GM11168 (cell line): Measurements from ENCODE around the gene KIRREL3.
"Not testable (repeated sequence)": the region's sequence is repeated elsewhere in the genome, so short reads cannot be mapped to it uniquely, and the experiment has no call there.

Source experiments
- in situ Hi-C: fragments of 300-500 bp; cut with MboI; formaldehyde crosslinking; loops from one replicate; pipeline ENCODE4 v1.12.0; 2022; ENCODE audit warnings: low sequenced_read_pairs; ENCODE audit not compliant: unreplicated experiment

Gene KIRREL3

DNA sequence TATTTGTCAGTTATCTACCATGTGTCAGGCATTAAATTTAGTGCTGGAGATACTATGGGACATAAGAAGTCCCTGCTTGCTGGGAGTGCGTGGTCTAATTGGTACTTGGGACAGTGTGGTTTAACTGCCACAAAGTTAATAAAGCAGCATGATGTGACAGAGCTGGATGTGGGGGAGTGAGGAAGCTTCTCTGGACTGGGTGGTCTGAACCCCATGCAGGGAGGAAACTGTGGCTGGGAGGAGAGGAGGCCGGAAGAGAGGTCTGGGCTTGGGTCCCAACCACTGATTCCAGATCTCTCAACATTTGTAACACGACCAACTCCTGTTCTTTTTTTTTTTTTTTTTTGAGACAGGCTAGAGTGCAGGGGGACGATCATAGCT, 607.9 kb downstream of the KIRREL3 start:
- in situ Hi-C loops: no loop called here

DNA sequence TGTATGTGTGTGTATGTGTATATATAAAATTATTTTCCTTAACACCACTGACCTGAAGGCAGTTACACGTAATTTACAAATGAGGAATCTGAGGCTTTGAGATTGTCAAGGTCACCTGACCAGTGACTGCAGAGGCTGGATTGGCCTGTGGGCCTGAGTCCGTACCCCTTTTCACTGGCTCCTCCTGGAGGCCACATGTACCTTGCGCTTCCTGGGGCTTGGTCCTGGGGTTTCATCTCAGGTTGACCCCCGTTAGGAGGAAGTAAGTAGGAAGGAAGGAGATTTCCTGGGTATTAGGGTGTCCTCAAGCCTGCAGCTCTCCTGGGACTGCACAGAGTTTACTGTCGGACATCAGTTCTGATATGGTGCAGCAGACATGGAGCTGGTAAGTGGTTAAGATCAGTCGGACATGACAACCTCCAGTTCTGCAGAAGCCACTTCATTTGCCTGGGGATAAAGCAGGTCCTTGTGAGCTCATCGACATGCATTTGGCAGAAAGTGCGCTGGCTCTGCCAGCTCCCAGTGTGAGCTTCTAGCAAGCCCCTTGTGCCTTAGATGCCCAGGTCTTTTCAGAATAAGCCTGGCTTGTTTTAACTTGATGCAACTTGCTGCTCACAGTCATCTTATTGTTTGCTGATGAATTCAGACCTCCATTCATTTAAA, 608.5 kb downstream of the KIRREL3 start:
- in situ Hi-C loops: no loop called here

DNA sequence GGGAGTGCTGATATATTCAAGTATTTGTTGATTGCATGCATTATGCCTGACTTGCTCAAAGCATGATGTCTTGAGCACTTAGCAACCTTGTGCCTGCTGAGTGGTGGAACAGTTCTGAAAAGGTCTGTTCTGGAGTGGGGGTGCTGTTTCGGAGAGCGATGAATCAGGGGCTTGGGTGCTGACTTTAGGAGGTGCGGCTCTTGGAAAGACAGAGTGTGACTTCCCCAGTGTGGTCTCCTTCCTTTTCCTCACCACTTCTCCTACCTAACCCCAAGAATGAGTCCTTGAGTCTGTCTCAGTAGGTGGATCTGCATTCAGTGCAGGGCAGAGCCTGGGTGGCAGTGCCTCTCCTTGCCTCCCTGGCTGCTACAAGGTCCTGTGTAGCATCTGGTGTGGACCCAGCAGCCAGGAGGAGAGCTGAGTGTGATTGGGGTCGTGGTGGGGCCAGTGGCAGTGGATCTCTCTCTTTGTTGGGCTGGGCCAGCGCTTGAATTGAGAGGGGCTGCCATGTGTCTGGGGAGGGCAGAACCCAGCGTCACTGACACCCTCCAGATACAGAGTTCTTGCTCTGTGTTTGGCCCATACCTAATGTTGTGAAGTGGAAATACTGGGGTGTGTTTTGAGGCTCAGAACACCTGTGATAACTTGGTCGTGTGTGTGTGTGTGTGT, 609.1 kb downstream of the KIRREL3 start:
- in situ Hi-C loops: no loop called here

DNA sequence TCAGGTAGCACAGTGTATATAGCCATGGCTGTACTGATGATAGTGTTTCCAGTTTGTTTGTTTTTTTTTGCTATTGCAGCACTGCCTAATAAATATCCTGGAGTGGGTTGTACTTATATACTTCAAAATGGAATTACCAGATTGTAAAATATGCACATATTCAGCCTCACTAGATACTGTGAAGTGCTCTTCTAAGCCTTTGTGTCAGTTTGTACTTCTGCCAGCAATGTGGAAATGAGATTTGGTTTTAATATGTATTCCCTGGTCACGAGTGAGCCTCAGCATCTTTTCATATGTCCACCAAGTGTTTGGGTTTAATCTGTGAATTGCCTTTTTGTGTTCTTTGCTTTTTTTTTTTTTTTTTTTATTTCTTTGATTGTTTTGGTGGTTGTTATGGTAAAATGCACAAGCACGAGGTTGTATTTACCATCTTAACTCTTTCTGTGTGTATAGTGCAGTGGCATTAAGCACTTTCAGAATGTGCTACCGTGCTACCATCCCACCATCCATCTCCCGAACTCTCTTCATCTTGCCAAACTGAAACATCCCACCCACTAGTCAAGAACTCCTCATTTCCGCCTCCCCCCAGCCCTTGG, 610.2 kb downstream of the KIRREL3 start:
- in situ Hi-C loops: no loop called here

DNA sequence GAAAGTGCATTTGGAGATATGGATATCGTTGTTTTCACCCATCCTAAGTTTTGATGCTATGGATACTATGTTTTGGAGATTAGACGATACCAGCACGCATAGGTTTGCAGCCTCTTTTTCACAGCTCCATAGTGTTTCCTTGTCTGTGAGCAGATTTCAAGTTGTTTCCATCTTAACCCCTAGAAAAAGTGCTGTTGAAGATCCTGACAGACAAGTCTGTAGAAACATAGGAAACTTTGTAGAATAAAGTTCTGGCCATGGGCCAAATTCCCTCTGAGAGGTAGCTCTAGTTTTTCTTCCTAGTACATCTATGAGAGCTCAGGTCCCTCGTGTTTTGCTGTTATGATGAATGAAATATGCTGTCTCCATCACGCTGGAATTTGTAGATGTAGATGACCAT, 612.7 kb downstream of the KIRREL3 start:
- in situ Hi-C loops: no loop called here

DNA sequence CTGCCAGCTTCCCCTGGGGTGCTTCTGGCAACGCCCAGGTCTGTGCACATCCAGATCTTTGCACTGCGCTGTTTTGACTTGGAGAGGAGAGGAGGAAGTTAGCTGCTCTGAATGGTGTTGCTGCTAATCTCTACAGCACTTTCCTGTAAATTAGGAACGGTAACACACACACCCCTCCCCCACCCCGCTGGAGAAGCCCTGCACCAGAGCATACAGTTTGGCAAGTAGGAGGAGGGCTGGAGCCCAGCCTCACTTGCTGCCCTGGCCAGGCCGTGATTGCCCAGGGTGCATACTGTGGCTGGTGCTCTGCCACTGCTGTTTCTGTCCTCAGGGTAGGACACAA, 613.9 kb downstream of the KIRREL3 start:
- in situ Hi-C loops: not testable (repeated sequence)

DNA sequence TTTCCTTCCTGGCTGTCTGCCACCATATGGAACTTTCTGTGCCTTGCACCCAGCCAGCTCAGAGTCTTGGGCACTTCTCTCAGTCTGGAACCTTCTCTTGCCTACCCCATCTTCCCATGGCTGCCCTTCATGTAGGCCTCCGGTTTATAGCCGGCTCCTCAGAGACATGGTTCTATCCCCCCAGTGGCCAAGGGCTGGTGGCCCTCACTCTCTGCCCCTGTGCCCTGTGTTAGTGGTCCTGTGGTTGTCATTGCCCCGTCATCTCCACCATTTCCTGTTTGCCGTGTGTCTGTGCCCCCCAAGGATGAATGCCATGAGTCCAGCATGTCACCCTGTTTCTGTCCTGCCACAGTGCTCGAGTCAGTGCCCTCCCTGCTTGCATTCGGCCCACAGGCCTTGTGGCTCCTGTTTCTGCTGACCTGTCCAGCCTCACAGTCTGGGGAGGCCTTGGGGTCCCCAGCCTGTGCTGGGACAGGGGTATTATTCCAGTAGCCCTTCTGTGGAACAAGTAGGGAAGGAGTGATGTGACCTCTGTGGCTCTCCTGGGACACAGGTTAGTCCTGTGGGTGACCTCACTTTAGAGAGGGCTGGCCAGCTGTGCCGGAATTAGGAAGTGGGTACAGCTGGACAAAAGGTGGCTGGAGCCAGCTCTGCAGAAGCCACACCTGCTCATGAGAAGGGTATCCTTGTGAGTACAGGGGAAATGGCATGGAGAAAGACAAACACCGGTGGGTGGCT, 614.4 kb downstream of the KIRREL3 start:
- in situ Hi-C loops: no loop called here

DNA sequence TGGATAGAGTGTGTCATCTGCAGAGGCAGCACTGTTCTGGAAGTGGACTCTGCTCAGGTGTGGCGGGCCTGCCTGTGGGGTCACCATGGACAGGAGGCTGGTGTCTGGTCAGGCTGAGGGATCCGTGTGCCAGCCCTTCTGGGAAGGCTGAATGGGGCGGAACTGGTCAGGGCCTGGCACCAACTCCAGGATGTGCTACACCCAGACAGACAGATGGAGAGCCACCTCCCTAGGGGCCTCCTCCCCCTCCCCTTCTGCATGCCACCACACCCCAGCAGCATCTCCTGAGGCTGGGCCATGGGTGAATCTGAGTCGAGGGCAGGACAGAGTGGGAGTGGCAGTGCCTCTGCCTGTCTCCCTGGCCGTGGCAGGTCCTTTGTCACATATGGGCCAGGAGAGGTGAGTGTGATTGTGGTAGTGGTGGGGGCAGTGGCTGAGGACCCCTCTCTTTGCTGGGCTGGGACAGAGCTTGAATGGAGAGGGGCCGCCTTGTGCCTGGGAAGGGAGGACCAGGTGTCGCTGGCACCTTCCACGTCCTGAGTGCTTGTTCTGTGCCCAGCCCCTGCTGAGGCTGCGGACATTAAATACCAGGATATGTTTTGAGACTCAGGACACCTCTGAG, 616.0 kb downstream of the KIRREL3 start:
- in situ Hi-C loops: no loop called here

DNA sequence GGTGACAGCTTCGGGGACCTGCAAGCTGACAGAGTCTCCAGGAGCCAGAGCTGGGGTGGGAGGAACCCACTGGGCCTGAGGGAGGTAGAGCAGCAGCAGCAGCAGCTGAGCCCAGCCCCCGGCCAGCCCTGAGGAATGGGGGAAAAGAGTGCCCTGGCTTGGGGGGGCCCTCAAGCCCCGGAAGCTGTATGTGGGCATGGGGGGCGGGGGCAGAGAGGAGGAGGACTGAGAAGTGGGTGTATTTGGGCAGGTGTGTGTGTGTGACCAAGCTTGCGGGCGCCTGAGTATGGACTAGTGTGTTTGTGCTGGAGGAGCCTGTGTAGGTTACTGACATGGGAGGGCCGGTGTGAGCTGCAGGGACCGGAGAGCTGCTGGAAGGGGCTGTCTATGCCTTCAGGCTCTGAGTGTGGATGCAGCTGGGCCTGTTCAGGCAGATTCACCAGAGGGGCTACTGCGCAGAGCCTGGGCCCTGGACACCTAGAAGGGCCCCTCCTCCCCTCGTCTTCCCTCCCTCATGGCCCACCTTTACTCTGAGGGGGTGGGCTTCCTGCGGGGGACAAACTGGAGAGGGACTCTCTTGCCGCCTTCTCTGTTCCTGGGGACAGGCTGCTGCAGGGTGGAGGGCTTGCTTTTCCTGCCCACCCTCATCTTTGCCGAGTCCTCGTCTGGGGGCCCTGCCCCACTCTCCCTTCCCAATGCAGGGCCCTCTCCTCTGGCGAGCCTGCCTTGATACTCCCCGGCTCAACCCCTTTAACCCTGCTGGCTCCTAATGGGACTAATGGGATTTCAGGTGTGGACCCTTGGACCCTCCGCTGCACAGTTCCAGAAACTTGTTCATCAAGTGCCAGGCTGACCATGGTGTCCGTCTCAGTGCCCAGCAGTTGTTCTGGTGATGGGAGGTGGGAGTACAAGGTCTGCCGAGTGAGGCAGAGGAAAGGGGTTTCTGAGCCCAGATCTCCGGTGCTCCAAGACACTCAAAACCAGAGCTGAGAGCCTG, 616.9 kb downstream of the KIRREL3 start:
- in situ Hi-C loops: no loop called here

DNA sequence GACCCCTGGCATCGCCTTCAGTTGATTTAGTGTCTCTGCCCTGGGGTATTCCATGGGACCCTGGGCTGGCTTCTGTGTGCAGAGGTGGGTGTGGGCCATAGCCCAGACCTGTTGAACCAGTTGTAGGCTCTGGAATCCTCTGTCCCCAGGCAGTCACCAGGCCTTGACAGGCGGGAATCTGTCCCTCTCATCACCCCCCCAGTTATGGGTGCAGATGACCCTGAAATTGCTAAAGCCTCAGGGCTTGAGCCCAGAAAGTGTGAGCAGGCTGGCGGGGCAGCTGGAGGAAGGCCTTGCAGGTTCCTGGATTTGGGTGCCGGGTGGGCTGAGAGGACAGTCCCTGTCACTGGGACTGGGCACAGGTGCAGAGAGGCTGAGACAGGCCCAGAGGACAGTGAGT, 617.9 kb downstream of the KIRREL3 start:
- in situ Hi-C loops: not testable (repeated sequence)

DNA sequence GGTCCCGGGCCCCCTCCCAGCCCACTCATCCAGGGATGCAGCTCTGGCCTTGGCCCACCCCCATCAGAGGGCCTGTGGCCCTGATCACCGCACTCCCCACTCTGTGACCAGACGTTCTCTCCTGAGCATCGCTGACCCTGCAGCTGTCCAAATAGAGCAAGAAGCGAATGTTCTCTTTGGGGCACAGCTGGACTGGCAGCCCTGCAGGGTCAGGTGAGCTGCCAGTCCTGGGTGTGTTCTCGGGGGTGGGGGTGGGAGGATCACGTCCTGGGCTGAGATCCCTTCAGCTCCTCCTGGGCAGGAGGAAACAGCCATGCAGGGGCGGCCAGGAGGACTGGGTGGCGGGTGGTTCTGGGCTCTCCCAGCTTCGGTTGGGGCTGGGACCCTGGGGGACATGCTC, 618.6 kb downstream of the KIRREL3 start:
- in situ Hi-C loops: not testable (repeated sequence)

DNA sequence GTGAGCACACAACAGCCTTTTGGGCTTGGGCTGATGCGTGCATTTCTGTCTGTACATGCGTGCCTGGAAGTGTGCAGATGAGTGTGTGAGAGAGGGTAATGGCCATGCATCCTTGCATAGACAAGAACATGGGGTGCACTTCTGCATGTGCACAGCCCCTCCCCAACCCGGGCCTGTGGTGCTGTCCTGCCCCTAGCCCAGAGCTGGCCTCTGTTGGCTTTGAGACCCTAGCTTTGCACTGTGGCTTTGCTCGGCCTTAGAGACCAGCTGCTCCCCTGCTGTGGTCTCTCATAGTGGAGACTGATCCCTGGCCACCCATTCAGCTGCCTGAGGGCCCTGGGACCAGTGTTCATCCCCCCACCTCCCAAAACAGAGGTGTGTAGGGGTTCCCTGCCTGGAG, 619.7 kb downstream of the KIRREL3 start:
- in situ Hi-C loops: no loop called here

DNA sequence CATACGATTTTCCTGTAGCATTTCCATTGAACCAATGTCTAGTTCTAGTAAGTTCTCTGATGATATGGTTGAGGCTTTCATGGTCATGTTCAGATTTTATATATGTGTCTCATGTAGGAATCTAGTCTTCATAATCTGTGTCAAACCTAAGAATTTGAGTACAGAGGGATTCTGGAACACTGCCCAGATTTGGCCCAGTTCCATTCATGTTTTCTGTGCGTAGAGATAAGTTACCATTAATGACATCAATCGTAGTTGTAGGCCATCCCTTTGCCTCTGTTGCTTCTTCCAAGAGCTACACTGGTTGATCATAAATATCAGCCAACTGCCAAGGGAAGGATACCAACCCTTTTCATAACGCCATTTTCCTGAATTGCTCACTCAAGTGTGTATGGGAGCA, 621.8 kb downstream of the KIRREL3 start:
- in situ Hi-C loops: no loop called here

DNA sequence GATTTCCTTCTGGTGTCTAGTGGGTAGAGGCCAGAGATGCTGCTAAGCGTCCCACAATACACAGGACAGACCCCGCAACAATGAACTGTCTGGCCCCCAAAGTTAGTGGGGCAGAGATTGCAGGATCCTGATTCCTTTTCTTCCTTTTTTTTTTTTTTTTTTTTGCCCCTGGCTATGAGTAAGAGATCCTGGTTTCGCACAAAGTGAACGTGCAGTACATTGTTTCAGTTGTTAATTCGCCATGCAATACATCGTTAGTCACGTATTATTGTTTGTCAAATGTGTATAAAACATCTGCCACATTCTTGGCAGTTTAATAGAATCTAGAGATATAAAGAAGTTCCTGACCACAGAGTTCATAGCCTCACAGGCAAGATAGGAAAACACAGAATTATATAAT, 624.8 kb downstream of the KIRREL3 start:
- in situ Hi-C loops: no loop called here

DNA sequence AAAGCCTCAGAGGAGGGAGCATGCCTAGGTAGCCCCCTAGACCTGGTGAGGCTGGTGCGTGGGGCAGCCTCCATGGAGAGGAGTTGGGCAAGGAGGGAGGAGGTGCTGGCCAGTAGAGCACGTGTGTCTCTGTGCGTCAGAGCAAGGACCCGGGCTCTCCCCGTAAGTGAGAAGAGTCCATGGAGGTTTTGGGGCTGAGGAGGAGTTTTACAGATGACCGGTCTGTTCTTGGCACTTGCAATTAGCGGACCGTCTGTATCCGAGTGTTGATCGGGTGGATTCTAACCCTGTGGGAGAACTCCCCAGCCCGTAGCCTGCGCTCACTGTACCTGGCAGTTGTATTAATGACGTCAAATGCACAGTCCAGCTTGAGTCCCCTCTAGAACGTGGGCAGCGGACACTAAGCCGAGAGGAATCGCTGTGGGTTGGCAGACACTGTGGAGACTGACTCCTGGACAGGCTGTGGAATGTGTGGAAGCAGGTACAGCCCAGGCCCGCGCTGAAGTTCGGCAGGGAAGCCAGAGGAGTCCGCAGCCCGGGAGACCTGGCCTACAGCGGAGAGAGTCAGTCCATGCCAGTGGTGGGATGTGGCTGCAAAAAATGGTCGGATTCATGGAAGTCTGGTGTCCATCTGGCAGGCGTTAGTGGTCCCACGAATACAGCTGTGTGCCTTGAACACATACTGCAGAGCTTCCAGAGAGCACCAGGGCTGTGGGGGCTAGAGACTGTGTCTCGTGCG, 625.8 kb downstream of the KIRREL3 start:
- in situ Hi-C loops: not testable (repeated sequence)

DNA sequence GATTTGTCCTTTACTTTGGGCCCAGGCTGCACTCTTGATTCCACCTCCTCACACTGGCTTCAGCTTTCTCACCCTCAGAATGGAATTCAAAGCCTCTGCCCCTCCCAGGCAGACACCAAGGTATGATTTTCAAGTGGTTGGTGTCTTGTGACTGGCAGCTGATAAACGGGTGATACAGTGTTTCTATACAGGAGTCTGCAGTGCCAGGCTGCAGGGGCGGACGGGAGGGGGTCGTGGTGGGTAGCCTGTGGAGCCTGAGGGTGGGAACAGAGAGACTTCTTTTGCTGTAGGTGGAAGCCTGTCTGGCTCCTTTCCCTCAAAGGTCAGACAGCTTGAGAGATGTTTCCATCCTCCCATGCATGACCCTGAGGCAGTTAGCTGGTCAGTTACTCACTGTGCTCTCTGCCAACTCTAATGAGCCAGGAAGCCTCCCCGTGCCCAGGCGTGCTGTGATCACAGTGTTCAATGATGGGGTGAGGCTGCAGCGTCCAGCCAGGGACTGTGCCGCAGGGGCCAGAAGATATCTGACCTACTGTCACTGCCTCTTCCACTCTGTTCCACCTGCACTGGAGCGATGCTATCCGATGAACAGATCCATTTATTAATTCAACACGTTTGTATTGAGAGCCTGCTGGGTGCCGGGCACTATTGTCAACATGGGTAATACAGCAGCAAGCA, 627.0 kb downstream of the KIRREL3 start:
- in situ Hi-C loops: not testable (repeated sequence)
